ENCODE measurements around the gene PLCD1. TPM values are rescaled to one million over a fixed set of nuclear protein-coding genes. Genes with fewer than 3 reads are reported as not detected.
"Not testable (repeated sequence)": the region's sequence is repeated elsewhere in the genome, so short reads cannot be mapped to it uniquely, and the experiment has no call there.

Gene PLCD1
- total RNA-seq, 1 experiment from 2014 or later, result 27.1 TPM

DNA sequence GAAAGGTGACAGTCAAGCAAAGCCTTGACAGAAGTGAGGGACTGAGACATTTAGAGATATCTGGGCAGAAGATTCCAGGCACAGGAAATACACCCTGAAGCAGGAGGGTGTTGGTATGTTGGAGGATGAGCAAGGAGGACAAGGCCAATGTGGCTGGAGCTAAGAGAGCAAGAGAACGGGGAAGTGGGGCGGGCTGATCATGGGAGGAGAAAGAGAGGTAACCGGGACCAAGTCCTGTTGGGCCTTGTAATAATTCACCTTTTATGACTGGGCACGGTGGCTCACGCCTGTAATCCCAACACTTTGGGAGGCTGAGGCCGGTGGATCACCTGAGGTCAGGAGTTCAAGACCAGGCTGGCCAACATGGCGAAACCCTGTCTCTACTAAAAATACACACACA, 4.1 kb upstream of the PLCD1 start:
- H3K4me3 Mint-ChIP-seq; H3K9ac ChIP-seq (ENCODE audit: extremely low read depth, insufficient read length, low read length): not testable (repeated sequence)

More for the DNA sequence above, 4.1 kb upstream of the PLCD1 start:
- H4K5ac ChIP-seq (ENCODE audit: insufficient read length, low read depth, low read length); H3K56ac ChIP-seq (ENCODE audit: insufficient read length, low read depth, low read length); H2AFZ ChIP-seq (ENCODE audit: low read length); H4K8ac ChIP-seq (replicated peaks; ENCODE audit: insufficient read length, low read depth, low read length); H2BK120ac ChIP-seq (ENCODE audit: low read depth, low read length, poor library complexity, severe bottlenecking); H3K9me3 Mint-ChIP-seq; H3K9me3 ChIP-seq (ENCODE audit: control insufficient read depth, low read depth, low read length); H3K36me3 Mint-ChIP-seq (ENCODE audit: insufficient read depth in 1 of 3, low read depth in 3 of 3); H4K91ac ChIP-seq (ENCODE audit: insufficient read length, low read depth, low read length); H3K79me1 ChIP-seq (ENCODE audit: insufficient read depth, low read depth, low read length, poor library complexity, severe bottlenecking); H2BK15ac ChIP-seq (ENCODE audit: low read depth, low read length); DNase-seq; H3T11ph ChIP-seq (ENCODE audit: low read length); H3K27ac Mint-ChIP-seq; H3K14ac ChIP-seq (ENCODE audit: insufficient read depth, low read length); H2BK20ac ChIP-seq (ENCODE audit: low read depth, low read length, poor library complexity, severe bottlenecking); H4K20me1 ChIP-seq (ENCODE audit: control insufficient read depth, insufficient read depth, insufficient read length); H3K4me2 ChIP-seq (ENCODE audit: insufficient read depth, insufficient read length, low read length); H2BK12ac ChIP-seq (ENCODE audit: insufficient read length, low read depth, low read length); H3K18ac ChIP-seq (ENCODE audit: insufficient read length, low read depth, low read length); H2BK5ac ChIP-seq (ENCODE audit: insufficient read length, low read length); H3K27me3 ChIP-seq (ENCODE audit: insufficient read depth, low read length); H3K4ac ChIP-seq (ENCODE audit: low read depth, low read length); H3K4me1 ChIP-seq (ENCODE audit: insufficient read depth, low read length); H3K27ac ChIP-seq (ENCODE audit: insufficient read length, low read depth, low read length); H3K79me2 ChIP-seq (ENCODE audit: insufficient read depth, low read length); H3K23me2 ChIP-seq (ENCODE audit: insufficient read length, low read depth, low read length, poor library complexity, severe bottlenecking); H3K23ac ChIP-seq (ENCODE audit: insufficient read length, low read depth, low read length); H2AK5ac ChIP-seq (ENCODE audit: insufficient read length, low read length): not testable (repeated sequence)
- WGBS (ENCODE audit: extremely low coverage, insufficient read length, low lambda C conversion rate), result no CpG with 5 or more reads among the region's 7 CpGs
- H3K4me1 Mint-ChIP-seq, result peaks cover 5 to 10% of the 10 kb centered on the region in 2 experiments
- peaks cover 46% of the 10 kb centered on the region for H3K27me3 Mint-ChIP-seq (ENCODE audit: low read depth)

Data from H9 (cell line).